Panc1 (cell line): Measurements from ENCODE around the gene ADK.

Source experiments
- SIN3A ChIP-seq: IDR thresholded peaks from 2 replicates; pipeline ENCODE4 v1.6.1; 2012; ENCODE audit warnings: low read depth, mild to moderate bottlenecking, low read length, moderate library complexity, borderline replicate concordance; ENCODE audit not compliant: insufficient read depth
- TF ChIP-seq, protein P1 (sequence below): fragments of 450-650 bp; IDR thresholded peaks from 2 replicates; pipeline ENCODE4 v1.5.1; 2017; ENCODE audit warnings: mild to moderate bottlenecking

DNA sequence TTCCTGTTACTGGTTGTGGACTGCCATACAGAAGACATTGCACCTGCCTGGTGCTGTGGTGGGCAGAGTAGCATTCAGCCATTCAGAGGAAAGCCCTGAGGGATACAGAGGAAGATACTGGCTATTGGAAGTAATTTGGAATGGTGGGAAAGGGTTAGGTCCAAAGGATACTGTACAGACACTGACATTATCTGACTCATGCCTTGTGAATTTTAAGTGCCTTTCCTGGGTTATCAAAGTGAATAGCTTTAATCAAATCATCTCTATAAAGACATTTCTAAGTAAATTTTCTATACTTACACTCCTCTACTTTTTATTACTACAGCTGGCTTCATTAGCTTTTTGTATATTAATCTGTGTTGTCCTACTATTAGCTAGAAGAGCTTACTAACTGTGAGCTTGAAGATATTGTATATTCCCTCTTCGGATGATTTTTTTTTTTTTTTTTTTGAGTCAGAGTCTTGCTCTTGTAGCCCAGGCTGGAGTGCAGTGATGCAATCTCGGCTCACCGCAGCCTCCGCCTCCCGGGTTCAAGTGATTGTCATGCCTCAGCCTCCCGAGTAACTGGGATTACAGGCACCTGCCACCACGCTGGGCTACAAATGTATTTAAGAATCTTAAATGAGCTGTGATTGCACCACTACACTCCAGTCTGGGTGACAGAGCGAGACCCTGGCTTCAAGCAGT is 186.5 kb downstream of the ADK start:
- TF ChIP-seq, protein P1, sequence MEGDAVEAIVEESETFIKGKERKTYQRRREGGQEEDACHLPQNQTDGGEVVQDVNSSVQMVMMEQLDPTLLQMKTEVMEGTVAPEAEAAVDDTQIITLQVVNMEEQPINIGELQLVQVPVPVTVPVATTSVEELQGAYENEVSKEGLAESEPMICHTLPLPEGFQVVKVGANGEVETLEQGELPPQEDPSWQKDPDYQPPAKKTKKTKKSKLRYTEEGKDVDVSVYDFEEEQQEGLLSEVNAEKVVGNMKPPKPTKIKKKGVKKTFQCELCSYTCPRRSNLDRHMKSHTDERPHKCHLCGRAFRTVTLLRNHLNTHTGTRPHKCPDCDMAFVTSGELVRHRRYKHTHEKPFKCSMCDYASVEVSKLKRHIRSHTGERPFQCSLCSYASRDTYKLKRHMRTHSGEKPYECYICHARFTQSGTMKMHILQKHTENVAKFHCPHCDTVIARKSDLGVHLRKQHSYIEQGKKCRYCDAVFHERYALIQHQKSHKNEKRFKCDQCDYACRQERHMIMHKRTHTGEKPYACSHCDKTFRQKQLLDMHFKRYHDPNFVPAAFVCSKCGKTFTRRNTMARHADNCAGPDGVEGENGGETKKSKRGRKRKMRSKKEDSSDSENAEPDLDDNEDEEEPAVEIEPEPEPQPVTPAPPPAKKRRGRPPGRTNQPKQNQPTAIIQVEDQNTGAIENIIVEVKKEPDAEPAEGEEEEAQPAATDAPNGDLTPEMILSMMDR: no peak
- TF ChIP-seq SIN3A: no peak
